ENCODE data around the gene TMC6.

The TMC6 gene

DNA sequence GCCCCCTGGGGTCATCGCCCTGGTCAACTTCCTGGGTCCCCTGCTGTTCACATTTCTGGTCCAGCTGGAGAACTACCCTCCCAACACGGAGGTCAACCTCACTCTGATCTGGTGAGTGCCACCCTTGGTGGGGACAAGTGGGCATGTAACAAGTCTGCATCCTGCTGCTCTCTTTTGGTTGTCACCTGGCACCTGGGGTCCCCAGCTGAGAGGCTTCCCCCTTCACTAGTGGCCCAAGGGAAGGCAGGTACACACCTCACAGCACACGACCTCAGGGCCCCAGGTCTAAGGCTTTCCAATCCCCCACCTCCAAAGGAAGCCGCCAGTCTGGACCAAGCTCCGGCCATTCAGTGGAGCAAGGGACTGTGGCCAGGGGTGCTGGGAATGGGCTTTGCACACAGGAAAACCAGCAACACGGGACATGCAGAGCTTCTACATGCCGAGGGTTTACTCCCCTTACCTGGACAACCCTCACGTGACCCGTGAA lies 6.4 kb upstream of the TMC6 start:
- no peak for FAIRE-seq

- FAIRE-seq: no peak
Observed at GRCh38 chr17:78133971-78134898, 5.7 kb upstream of the TMC6 start.

- FAIRE-seq: no peak
Observed at GRCh38 chr17:78133179-78133951, 4.8 kb upstream of the TMC6 start.

DNA sequence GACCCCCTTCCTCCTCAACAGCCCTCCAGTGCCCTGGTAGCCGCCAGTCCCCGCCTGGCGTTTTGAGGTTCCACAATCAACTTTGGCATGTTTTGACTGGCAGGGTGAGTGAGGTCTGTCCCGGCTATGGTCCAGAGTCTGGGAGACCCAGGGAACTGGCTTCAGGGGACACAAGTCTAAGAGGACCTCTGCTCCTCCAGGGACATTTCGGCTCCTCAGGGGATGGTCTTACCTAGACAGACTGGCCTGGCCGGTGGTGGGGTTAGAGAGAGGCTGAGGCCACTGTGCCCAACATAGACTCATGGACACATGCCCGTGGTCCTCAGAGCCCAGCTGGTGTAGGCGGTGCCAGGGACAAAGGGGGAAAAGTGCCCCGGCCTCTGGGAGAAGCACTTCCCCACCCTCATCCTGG lies 4.2 kb upstream of the TMC6 start:
- no peak for FAIRE-seq

- FAIRE-seq: no peak
Observed at GRCh38 chr17:78132084-78132676, 3.6 kb upstream of the TMC6 start.

- no peak for FAIRE-seq
Observed at GRCh38 chr17:78131172-78132083, 2.9 kb upstream of the TMC6 start.

DNA sequence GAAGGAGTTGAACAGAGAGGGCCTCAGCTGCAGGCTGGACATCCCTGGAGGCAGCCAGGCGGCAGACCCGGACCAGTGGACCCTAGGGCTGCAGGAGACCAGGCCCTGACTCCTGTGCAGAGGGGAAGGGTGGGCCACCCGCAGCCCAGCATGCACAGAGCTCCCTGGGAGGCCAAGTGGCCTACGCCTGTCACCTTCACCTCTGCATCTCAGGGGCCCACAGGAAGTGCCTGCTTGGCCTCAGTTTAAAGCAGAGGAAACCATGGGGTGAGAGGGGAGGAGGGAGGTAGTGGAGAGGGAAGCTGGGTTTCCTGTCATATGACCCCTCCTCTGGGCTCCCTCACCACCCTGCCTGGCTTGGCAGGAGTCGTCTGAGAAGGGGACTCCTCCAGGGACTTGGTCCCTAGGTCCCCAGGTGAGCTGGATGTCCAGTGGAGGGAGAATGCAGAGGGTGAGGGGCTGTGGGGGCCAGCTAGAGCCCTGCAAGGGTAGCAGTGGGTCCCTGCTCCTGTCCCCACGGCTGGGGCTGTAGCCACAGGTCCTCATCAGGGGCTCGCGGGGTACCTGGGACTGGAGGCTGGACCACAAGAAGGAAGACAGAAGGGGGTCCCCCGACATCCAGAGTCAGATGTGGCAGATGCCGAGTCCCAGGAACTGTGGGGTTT lies 2.0 kb upstream of the TMC6 start, which contains the start of gene TMC8:
TSS of gene TMC8 (plus strand) at position 335 of the 665 bp plus-strand sequence. CDS start 818 bp downstream, outside the sequence.
- no peak for FAIRE-seq

- FAIRE-seq: no peak
Observed at GRCh38 chr17:78130090-78130436, 1.5 kb upstream of the TMC6 start.

GRCh38 chr17:78129351-78130089 lies 965 bp upstream of the TMC6 start:
- no peak for FAIRE-seq

- no peak for FAIRE-seq
Observed at GRCh38 chr17:78127888-78128550, 536 bp downstream of the TMC6 start.

GRCh38 chr17:78127239-78127887 lies 1.2 kb downstream of the TMC6 start:
- FAIRE-seq: no peak

DNA sequence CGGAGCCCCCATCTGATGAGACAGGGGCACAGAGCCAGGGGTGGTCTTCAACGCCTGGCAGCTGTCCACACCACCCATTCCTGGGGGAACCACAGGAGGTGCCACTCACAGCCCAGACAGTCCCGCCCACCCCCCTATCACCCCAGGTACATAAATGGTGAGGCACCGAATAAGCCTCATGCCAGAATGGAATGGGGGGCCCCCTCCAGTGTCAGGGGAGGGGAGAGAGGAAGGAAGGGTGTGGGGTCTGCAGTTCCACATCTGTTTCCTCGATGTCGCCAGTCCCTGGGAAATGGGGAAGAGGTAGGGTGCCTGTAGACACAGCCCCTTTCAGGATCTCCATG lies 1.7 kb downstream of the TMC6 start:
- FAIRE-seq: no peak

- FAIRE-seq: no peak
Observed at GRCh38 chr17:78125976-78126894, 2.3 kb downstream of the TMC6 start.

DNA sequence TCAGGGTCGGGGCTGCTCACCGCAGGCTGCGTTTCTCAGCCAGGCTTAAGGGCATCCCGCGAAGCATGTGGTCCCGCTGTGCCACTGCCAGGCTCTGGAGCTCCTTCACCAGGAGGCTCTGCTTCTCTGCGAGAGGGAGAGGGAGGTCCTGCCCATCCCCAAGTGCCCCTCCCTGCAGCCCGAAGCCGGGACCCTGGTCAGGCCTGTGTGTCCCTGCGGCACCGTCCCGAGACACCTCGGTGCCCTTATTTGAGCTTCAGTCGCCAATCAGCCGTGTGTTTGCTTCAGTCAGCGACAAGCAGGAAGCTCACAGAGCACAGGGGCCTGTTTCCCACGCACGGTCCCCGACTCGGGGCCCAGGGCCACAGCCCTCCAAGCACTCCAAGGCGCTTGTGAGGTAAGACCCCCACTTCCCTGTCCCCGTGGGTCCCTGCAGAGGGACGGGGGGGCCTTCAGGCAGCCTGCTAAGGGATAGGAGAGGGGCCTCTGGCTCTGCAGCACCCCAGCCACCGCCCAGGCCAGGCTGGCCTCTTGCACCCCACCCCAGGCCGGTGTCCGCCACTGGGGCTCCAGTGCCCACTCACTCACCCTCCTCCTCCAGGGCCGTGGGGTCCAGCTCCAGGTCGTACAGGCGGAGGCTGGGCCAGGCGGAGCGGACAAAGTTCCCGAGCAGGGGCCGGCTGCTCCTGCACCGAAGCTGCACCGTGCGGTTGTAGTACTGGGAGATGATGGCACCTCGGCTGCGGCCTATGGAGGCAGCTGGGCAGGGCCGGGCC lies 3.2 kb downstream of the TMC6 start:
- no peak for FAIRE-seq

DNA sequence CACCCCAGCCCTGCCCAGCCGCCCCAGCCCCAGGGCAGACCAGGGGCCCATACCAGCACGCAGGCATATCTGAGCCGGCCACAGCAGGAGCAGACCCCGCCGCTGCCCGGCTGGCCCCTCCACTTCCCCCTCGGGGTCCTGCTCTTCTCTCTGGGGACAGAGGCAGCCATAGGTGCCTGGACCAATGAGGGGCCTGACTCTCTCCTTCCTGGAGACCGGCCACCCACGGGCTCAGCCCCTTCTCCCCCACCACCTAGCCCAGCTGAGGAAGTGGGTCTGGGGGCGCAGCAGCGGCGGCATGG lies 3.8 kb downstream of the TMC6 start:
- no peak for FAIRE-seq

- FAIRE-seq: no peak
Observed at GRCh38 chr17:78124081-78124835, 4.3 kb downstream of the TMC6 start.

GRCh38 chr17:78123258-78123929 lies 5.2 kb downstream of the TMC6 start:
- no peak for FAIRE-seq
